ENCODE results near the gene GGTLC2.

DNA sequence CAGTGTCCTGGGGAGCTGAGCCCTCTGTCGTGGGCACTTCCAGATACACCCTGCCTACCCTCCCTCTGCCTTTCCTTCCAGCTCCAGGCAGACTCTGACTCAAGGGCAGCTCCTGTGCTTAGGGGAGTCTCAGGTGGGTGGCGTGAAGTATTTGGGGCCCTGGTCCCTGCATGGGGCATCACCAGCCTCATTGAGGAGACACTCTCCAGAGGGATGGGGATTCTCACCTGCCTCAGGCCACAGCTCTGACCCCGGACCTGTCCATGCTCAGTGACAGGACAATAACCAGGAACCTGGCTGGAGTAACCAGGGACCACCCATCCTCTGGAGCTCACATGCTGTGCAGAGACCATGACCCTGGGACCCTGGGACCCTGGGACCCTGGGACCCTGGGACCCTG, 41.2 kb downstream of the GGTLC2 start:
- TF ChIP-seq, protein P1, sequence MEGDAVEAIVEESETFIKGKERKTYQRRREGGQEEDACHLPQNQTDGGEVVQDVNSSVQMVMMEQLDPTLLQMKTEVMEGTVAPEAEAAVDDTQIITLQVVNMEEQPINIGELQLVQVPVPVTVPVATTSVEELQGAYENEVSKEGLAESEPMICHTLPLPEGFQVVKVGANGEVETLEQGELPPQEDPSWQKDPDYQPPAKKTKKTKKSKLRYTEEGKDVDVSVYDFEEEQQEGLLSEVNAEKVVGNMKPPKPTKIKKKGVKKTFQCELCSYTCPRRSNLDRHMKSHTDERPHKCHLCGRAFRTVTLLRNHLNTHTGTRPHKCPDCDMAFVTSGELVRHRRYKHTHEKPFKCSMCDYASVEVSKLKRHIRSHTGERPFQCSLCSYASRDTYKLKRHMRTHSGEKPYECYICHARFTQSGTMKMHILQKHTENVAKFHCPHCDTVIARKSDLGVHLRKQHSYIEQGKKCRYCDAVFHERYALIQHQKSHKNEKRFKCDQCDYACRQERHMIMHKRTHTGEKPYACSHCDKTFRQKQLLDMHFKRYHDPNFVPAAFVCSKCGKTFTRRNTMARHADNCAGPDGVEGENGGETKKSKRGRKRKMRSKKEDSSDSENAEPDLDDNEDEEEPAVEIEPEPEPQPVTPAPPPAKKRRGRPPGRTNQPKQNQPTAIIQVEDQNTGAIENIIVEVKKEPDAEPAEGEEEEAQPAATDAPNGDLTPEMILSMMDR (IDR thresholded peaks at IDR 0.05): no peak
- TF ChIP-seq POLR2A (IDR thresholded peaks at IDR 0.05) (no peak), POLR2AphosphoS5 (IDR thresholded peaks at IDR 0.05) (no peak)

Data from breast epithelium (tissue), 3 donors.